Measurements from ENCODE around the gene SNAI3. TPM values are rescaled to one million over a fixed set of nuclear protein-coding genes. Genes with fewer than 3 reads are reported as not detected.
A peak's percentile ranks its signal among the peaks of the same experiment; 100 is the strongest.

SNAI3 gene
- 0.34 and 0.54 TPM in 2 replicates for total RNA-seq (2022)
- percentile 8 among the genes with signal in this experiment for Bru-seq, nascent RNA
- BruChase-seq, experiment 1, labeled RNA remaining after a 6-hour chase, result percentile 14 among the genes with signal in this experiment
- percentile 16 among the genes with signal in this experiment for BruChase-seq, experiment 2, labeled RNA remaining after a 2-hour chase
- long read RNA-seq, partial matches to known transcripts, result 0 of 43 reads
- long read RNA-seq, other reads (novel, unspliced or antisense), result 43 of 43 reads

GRCh38 chr16:88686439-88687253 lies at the start of gene SNAI3:
Gene SNAI3 (minus strand): TSS chr16:88686507. CDS start chr16:88686406, 101 bp downstream.
- BruUV-seq (replicated peaks), result no TSS peak
- intact Hi-C loops (cut with micrococcal nuclease; ENCODE audit: unreplicated experiment), result no loop called here
- Mint-ChIP-seq H3K4me3 (ENCODE audit: low read depth, unreplicated experiment) (peak within 1 kb of the TSS; percentile 76), H3K27me3 (ENCODE audit: unreplicated experiment) (peaks cover 68% of the 10 kb centered on the region), H3K36me3 (ENCODE audit: insufficient read depth, unreplicated experiment) (peaks cover 18% of the 10 kb centered on the region), H3K9me3 (ENCODE audit: low read depth, unreplicated experiment) (no peaks in the 10 kb centered on the region), H3K27ac (ENCODE audit: unreplicated experiment) (no peak within 1 kb of the TSS), H3K4me1 (ENCODE audit: low read depth, unreplicated experiment) (peaks cover 14% of the 10 kb centered on the region)
- no peak for TF ChIP-seq CTCF (IDR thresholded peaks at IDR 0.05; ENCODE audit: unreplicated experiment)
- CTCF ChIA-PET, result no interaction called here
- peak; percentile 96 for DNase-seq

DNA sequence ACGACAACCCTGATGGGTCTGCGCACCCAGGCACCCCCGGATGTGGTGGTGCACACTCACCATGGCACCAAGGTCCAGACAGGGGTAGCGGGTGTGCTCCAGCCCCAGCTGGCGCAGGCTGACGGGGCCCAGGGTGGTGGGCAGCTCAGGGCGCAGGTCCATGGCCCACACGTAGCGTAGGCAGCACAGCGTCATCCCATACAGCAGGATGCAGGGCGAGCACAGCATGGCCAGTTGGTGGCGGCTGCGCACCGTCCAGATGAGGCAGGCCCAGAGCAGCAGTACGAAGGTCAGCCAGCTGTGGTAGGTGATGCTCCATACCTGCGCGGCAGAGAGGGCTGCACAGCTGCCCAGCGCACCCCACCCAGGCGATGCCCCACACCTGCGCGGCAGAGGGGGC lies 49.8 kb upstream of the SNAI3 start:
- CTCF ChIA-PET, result interaction anchor here (3.2 kb wide), 1 partner anchor 48 kb away, joined by 39 read pairs; the partner anchor contains the start of gene PIEZO1
- Mint-ChIP-seq H3K9me3 (ENCODE audit: low read depth, unreplicated experiment) (no peaks in the 10 kb centered on the region), H3K4me1 (ENCODE audit: low read depth, unreplicated experiment) (peaks cover 5% of the 10 kb centered on the region), H3K27ac (ENCODE audit: unreplicated experiment) (no peak overlapping the region), H3K27me3 (ENCODE audit: unreplicated experiment) (no peaks in the 10 kb centered on the region), H3K4me3 (ENCODE audit: low read depth, unreplicated experiment) (no peak overlapping the region), H3K36me3 (ENCODE audit: insufficient read depth, unreplicated experiment) (peaks cover 67% of the 10 kb centered on the region)
- no peak for TF ChIP-seq CTCF (IDR thresholded peaks at IDR 0.05; ENCODE audit: unreplicated experiment)
- no TSS peak for BruUV-seq (replicated peaks)
- intact Hi-C loops (cut with micrococcal nuclease; ENCODE audit: unreplicated experiment), result loop anchor here (5.0 kb wide), 1 partner anchor 481 kb away; the partner anchor contains the start of gene ZNF778
- DNase-seq, result no peak

- H3K27ac Mint-ChIP-seq (ENCODE audit: unreplicated experiment), result no peak overlapping the region
- no peaks in the 10 kb centered on the region for H3K9me3 Mint-ChIP-seq (ENCODE audit: low read depth, unreplicated experiment)
- H3K4me1 Mint-ChIP-seq (ENCODE audit: low read depth, unreplicated experiment), result peaks cover 8% of the 10 kb centered on the region
- DNase-seq, result no peak
- no peak for TF ChIP-seq CTCF (IDR thresholded peaks at IDR 0.05; ENCODE audit: unreplicated experiment)
- no peaks in the 10 kb centered on the region for H3K27me3 Mint-ChIP-seq (ENCODE audit: unreplicated experiment)
- peaks cover 69% of the 10 kb centered on the region for H3K36me3 Mint-ChIP-seq (ENCODE audit: insufficient read depth, unreplicated experiment)
- CTCF ChIA-PET, result interaction anchor here (3.2 kb wide), 1 partner anchor 48 kb away, joined by 39 read pairs; the partner anchor contains the start of gene PIEZO1
- intact Hi-C loops (cut with micrococcal nuclease; ENCODE audit: unreplicated experiment), result loop anchor here (5.0 kb wide), 1 partner anchor 482 kb away; the partner anchor contains the start of gene ZNF778
- BruUV-seq (replicated peaks), result no TSS peak
- no peak overlapping the region for H3K4me3 Mint-ChIP-seq (ENCODE audit: low read depth, unreplicated experiment)
These were observed 49.3 kb upstream of the SNAI3 start for GRCh38 chr16:88735616-88736015.

GRCh38 chr16:88735121-88735520 lies 48.8 kb upstream of the SNAI3 start:
- Mint-ChIP-seq H3K4me1 (ENCODE audit: low read depth, unreplicated experiment) (peaks cover 8% of the 10 kb centered on the region), H3K9me3 (ENCODE audit: low read depth, unreplicated experiment) (no peaks in the 10 kb centered on the region), H3K4me3 (ENCODE audit: low read depth, unreplicated experiment) (no peak overlapping the region), H3K27me3 (ENCODE audit: unreplicated experiment) (no peaks in the 10 kb centered on the region), H3K36me3 (ENCODE audit: insufficient read depth, unreplicated experiment) (peaks cover 70% of the 10 kb centered on the region), H3K27ac (ENCODE audit: unreplicated experiment) (no peak overlapping the region)
- CTCF ChIA-PET, result interaction anchor here (3.2 kb wide), 1 partner anchor 49 kb away, joined by 39 read pairs; the partner anchor contains the start of gene PIEZO1
- no TSS peak for BruUV-seq (replicated peaks)
- intact Hi-C loops (cut with micrococcal nuclease; ENCODE audit: unreplicated experiment), result loop anchor here (5.0 kb wide), 1 partner anchor 482 kb away; the partner anchor contains the start of gene ZNF778
- TF ChIP-seq CTCF (IDR thresholded peaks at IDR 0.05; ENCODE audit: unreplicated experiment), result no peak
- DNase-seq, result no peak
